Temporal lobe (tissue), 2 donors: ENCODE data around the gene GC. TPM values are rescaled to one million over a fixed set of nuclear protein-coding genes. Genes with fewer than 3 reads are reported as not detected.

ENCODE experiments used
- small RNA-seq: library from RNA; depleted of rRNA; stranded (forward); fragments of <200 nt; gene quantifications from one replicate; pipeline ENCODE3, GENCODE V24; 2014; ENCODE audit warnings: low replicate concordance
- total RNA-seq: library from RNA; depleted of rRNA; stranded (reverse); fragments of >200 nt; gene quantifications from one replicate; pipeline ENCODE4 v1.2.3, GENCODE V29; 2014

GC gene
- total RNA-seq, 1 donor from 2014 or later = not detected

Small RNA genes within 50 kb of the gene (small RNA-seq; reads per million reads assigned to genes)
- gene RNA5SP163 = not detected

Other genes starting within 250 kb of the GC start
- not detected for gene NPFFR2, start 247.9 kb upstream of the GC start, total RNA-seq